H1 (cell line): ENCODE results near the gene LITAF. TPM values are rescaled to one million over a fixed set of nuclear protein-coding genes. Genes with fewer than 3 reads are reported as not detected.

Source experiments
- CTCF ChIA-PET: fragments of 300-600 bp; sonication (Branson Sonifier 250); formaldehyde crosslinking; loops from one replicate; lab custom pipeline; 2021; ENCODE audit not compliant: partially characterized antibody; lab: Charles Lee
- POLR2A ChIA-PET: fragments of 300-600 bp; sonication (Branson Sonifier 250); formaldehyde crosslinking; loops from one replicate; lab custom pipeline; 2021; ENCODE audit warnings: inconsistent platforms; ENCODE audit not compliant: partially characterized antibody; lab: Charles Lee
- DNase-seq, 2 experiments: peaks; one replicate each; pipeline versions ENCODE4 v3.0.0 to v3.0.0-alpha.2; 2010 to 2022; ENCODE audit warnings: low spot score in 2 of 2, low read depth in 1 of 2, mixed read lengths in 1 of 2
- FAIRE-seq: peaks from 2 replicates; lab custom pipeline; 2011; peaks lifted over from hg19 to GRCh38; lab: Jason Lieb, UNC
- H2AFZ ChIP-seq: 2 replicates; pipeline ENCODE4 v1.8.1; 2012; ENCODE audit warnings: low read length, inconsistent platforms
- H2AK5ac ChIP-seq: 2 replicates; pipeline ENCODE4 v1.6.1; 2013; ENCODE audit warnings: low read depth, low read length
- H2BK120ac ChIP-seq: replicated peaks from 2 replicates; pipeline ENCODE3; 2013; ENCODE audit warnings: low read depth, low read length, inconsistent platforms
- H2BK12ac ChIP-seq: 2 replicates; pipeline ENCODE4 v1.6.1; 2013; ENCODE audit warnings: low read depth, low read length
- H2BK15ac ChIP-seq: 2 replicates; pipeline ENCODE4 v1.6.1; 2013; ENCODE audit warnings: low read length
- H2BK20ac ChIP-seq: 2 replicates; pipeline ENCODE4 v1.6.1; 2013; ENCODE audit warnings: low read length
- H2BK5ac ChIP-seq: 2 replicates; pipeline ENCODE4 v1.6.1; 2013; ENCODE audit warnings: low read depth, low read length
- H3K14ac ChIP-seq: 2 replicates; pipeline ENCODE4 v1.6.1; 2013; ENCODE audit warnings: inconsistent platforms; ENCODE audit not compliant: insufficient read length
- H3K18ac ChIP-seq: 2 replicates; pipeline ENCODE4 v1.6.1; 2013; ENCODE audit warnings: low read length; ENCODE audit errors: extremely low read depth
- H3K23ac ChIP-seq: 2 replicates; pipeline ENCODE4 v1.6.1; 2013; ENCODE audit warnings: inconsistent platforms; ENCODE audit not compliant: insufficient read length
- H3K23me2 ChIP-seq: 2 replicates; pipeline ENCODE4 v1.6.1; 2013; ENCODE audit warnings: low read depth, low read length
- H3K27ac ChIP-seq: 2 replicates; pipeline ENCODE4 v1.6.1; 2011; ENCODE audit warnings: low read depth, low read length, inconsistent platforms
- H3K27me3 ChIP-seq, 4 experiments: replicated peaks in 1 of 4; 1 replicate in 1 of 4; 2 replicates in 3 of 4; pipeline versions ENCODE4 v1.6.1 to v1.8.1; 2011 to 2013; ENCODE audit warnings: low read length in 3 of 4, mild to moderate bottlenecking in 3 of 4, inconsistent platforms in 2 of 4, mixed read lengths in 2 of 4, moderate library complexity in 1 of 4; ENCODE audit not compliant: control insufficient read depth in 3 of 4, insufficient read depth in 3 of 4; ENCODE audit errors: extremely low read depth in 1 of 4
- H3K36me3 ChIP-seq, 4 experiments: 2 replicates each; pipeline versions ENCODE4 v1.6.1 to v1.8.1; 2011 to 2013; ENCODE audit warnings: mild to moderate bottlenecking in 4 of 4, low read length in 3 of 4, moderate library complexity in 2 of 4, control low read depth in 1 of 4, inconsistent platforms in 1 of 4; ENCODE audit not compliant: insufficient read depth in 4 of 4, control insufficient read depth in 2 of 4
- H3K4ac ChIP-seq: replicated peaks from 2 replicates; pipeline ENCODE3; 2013; ENCODE audit warnings: low read length, low read depth, mixed read lengths, inconsistent platforms; ENCODE audit not compliant: insufficient read length
- H3K4me1 ChIP-seq, 4 experiments: replicated peaks in 1 of 4; 1 replicate in 1 of 4; 2 replicates in 3 of 4; pipeline versions ENCODE4 v1.6.1 to v1.8.1; 2011 to 2013; ENCODE audit warnings: low read length in 3 of 4, inconsistent platforms in 2 of 4, mixed read lengths in 1 of 4; ENCODE audit not compliant: insufficient read depth in 4 of 4, control insufficient read depth in 3 of 4
- H3K4me2 ChIP-seq, 2 experiments: 2 replicates each; pipeline versions ENCODE4 v1.6.1 to v1.8.1; 2011 to 2013; ENCODE audit warnings: low read depth in 2 of 2, low read length in 2 of 2, control low read depth in 1 of 2, inconsistent platforms in 1 of 2, mild to moderate bottlenecking in 1 of 2; ENCODE audit not compliant: insufficient read depth in 1 of 2
- H3K4me3 ChIP-seq, 4 experiments: fragments of 200-600, 300-600 bp in 1 of 4; sonication (generic), shearing (Covaris generic), sonication (Bioruptor Twin) in 1 of 4; 2 replicates each; pipeline versions ENCODE4 v1.5.1 to v1.8.1; 2011 to 2016; ENCODE audit warnings: low read length in 4 of 4, low read depth in 3 of 4, control low read depth in 2 of 4, inconsistent platforms in 2 of 4, mild to moderate bottlenecking in 2 of 4, mixed read lengths in 1 of 4, moderate library complexity in 1 of 4; ENCODE audit not compliant: insufficient read depth in 2 of 4; ENCODE audit errors: extremely low read depth in 1 of 4
- H3K56ac ChIP-seq: replicated peaks from 2 replicates; pipeline ENCODE3; 2013; ENCODE audit warnings: low read depth, mild to moderate bottlenecking, mixed read lengths, low read length, inconsistent platforms; ENCODE audit not compliant: insufficient read length
- H3K79me1 ChIP-seq: 2 replicates; pipeline ENCODE4 v1.6.1; 2013; ENCODE audit warnings: low read depth, low read length, control low read depth
- H3K79me2 ChIP-seq, 2 experiments: 2 replicates each; pipeline versions ENCODE4 v1.6.1 to v1.8.1; 2012 to 2013; ENCODE audit warnings: low read length in 2 of 2, mild to moderate bottlenecking in 2 of 2, inconsistent platforms in 1 of 2; ENCODE audit not compliant: insufficient read depth in 2 of 2, control insufficient read depth in 1 of 2
- H3K9ac ChIP-seq, 4 experiments: replicated peaks in 1 of 4; 1 replicate in 1 of 4; 2 replicates in 3 of 4; pipeline versions ENCODE4 v1.6.1 to v1.8.1; 2011 to 2013; ENCODE audit warnings: low read depth in 3 of 4, low read length in 3 of 4, control low read depth in 2 of 4, mild to moderate bottlenecking in 2 of 4, moderate library complexity in 2 of 4, inconsistent platforms in 1 of 4; ENCODE audit errors: extremely low read depth in 1 of 4
- H3K9me3 ChIP-seq, 2 experiments: 2 replicates each; pipeline versions ENCODE4 v1.6.1 to v1.8.1; 2012 to 2013; ENCODE audit warnings: mild to moderate bottlenecking in 2 of 2, moderate library complexity in 2 of 2, control low read depth in 1 of 2, inconsistent platforms in 1 of 2, low read depth in 1 of 2, low read length in 1 of 2, mixed read lengths in 1 of 2; ENCODE audit not compliant: insufficient read depth in 2 of 2
- H4K20me1 ChIP-seq, 2 experiments: replicated peaks in 1 of 2; 2 replicates each; pipeline versions ENCODE3 to v1.8.1; 2011 to 2013; ENCODE audit warnings: inconsistent platforms in 2 of 2, low read length in 2 of 2, mild to moderate bottlenecking in 1 of 2; ENCODE audit not compliant: insufficient read depth in 2 of 2, control insufficient read depth in 1 of 2
- H4K5ac ChIP-seq: 2 replicates; pipeline ENCODE4 v1.6.1; 2013; ENCODE audit warnings: low read length, low read depth, mixed read lengths, inconsistent platforms; ENCODE audit not compliant: insufficient read length
- H4K8ac ChIP-seq: 2 replicates; pipeline ENCODE4 v1.8.0; 2013; ENCODE audit warnings: mild to moderate bottlenecking, moderate library complexity, low read length, inconsistent platforms; ENCODE audit not compliant: insufficient read depth; ENCODE audit errors: extremely low read depth
- H4K91ac ChIP-seq: replicated peaks from 2 replicates; pipeline ENCODE3; 2013; ENCODE audit warnings: low read length, mixed read lengths, inconsistent platforms; ENCODE audit not compliant: insufficient read length
- SUZ12 ChIP-seq: fragments of 200-600 bp; sonication (generic); IDR thresholded peaks from 2 replicates; pipeline ENCODE4 v1.6.1; 2012; ENCODE audit warnings: mild to moderate bottlenecking, inconsistent platforms, low read length, moderate library complexity, mixed read lengths
- YY1 ChIP-seq: IDR thresholded peaks from 2 replicates; pipeline ENCODE4 v1.6.1; 2011; ENCODE audit warnings: low read depth, mild to moderate bottlenecking, low read length
- WGBS, 2 experiments: shearing (Covaris generic) in 1 of 2; methylation state at CpG; one replicate each; pipeline versions ENCODE4 v1.1.6 to v1.1.7; 2013 to 2015; ENCODE audit warnings: low lambda C conversion rate in 2 of 2, mixed read lengths in 2 of 2, inconsistent platforms in 1 of 2, low coverage in 1 of 2, missing lambda C conversion rate in 1 of 2; ENCODE audit not compliant: insufficient replicate concordance in 2 of 2, insufficient coverage in 1 of 2, insufficient read length in 1 of 2; ENCODE audit errors: extremely low coverage in 1 of 2, missing lambda C conversion rate in 1 of 2; 5-methylcytosine and 5-hydroxymethylcytosine counted together
- polyA plus RNA-seq, 7 experiments: library from polyadenylated mRNA; depleted of rRNA in 3 of 7; stranded (reverse) in 5 of 7; unstranded in 2 of 7; fragments of >200 nt in 5 of 7; fragments of 200-250 nt in 2 of 7; gene quantifications; 1 replicate in 5 of 7; 2 replicates in 1 of 7; 4 replicates in 1 of 7; pipeline versions ENCODE4 v1.2.1 to v1.2.3, GENCODE V29; 2011 to 2013; ENCODE audit warnings: missing spikeins in 2 of 7, mixed read lengths in 2 of 7
- total RNA-seq: library from RNA; stranded (reverse); fragmentation: NEBNext Ultra II Directional; extraction: Animal tissue kit (Norgen Biotek cat#: 25700); gene quantifications from 2 replicates; pipeline ENCODE4 v1.2.1, GENCODE V29; 2021

Gene LITAF
- total and polyA plus RNA-seq, 2 of the 8 experiments (the other 6 are each of a cell fraction or from before 2014, with no cell fraction given), result 165 to 205 TPM

- Histone ChIP-seq H3K18ac (peak overlapping the region; percentile 71), H3K4ac (no peak overlapping the region), H3K4me2 (no peak overlapping the region), H2AFZ (no peak overlapping the region), H4K91ac (no peak overlapping the region), H3K14ac (no peak overlapping the region), H3K79me1 (peaks cover 10% of the 10 kb centered on the region), H2BK20ac (0 out of 2 replicates have a peak overlapping the region, but pooled peaks have one; percentile 13), H2AK5ac (peak overlapping the region; percentile 65), H3K4me3 (no peak overlapping the region), H2BK15ac (0 out of 2 replicates have a peak overlapping the region, but pooled peaks have one; percentile 18), H3K56ac (no peak overlapping the region), H3K23ac (no peak overlapping the region), H3K4me1 (peaks cover 3 to 14% (median 6%) of the 10 kb centered on the region in 4 experiments), H4K20me1 (peaks cover 1 to 3% of the 10 kb centered on the region in 2 experiments), H3K9ac (peak overlapping the region in 3 of 4 experiments; percentile 10 to 29 (median 25); a peak in 4 of 7 replicates), H3K27me3 (no peaks in the 10 kb centered on the region), H3K23me2 (no peaks in the 10 kb centered on the region), H3K79me2 (peaks cover 4 to 74% of the 10 kb centered on the region in 2 experiments; a peak in 3 of 4 replicates), H3K27ac (peak overlapping the region; percentile 27; the same call in 1 of the 2 replicates), H2BK120ac (no peak overlapping the region), H4K8ac (no peak overlapping the region), H2BK12ac (peak overlapping the region; percentile 75; the same call in 1 of the 2 replicates), H3K9me3 (peaks cover 0 to 3% of the 10 kb centered on the region in 2 experiments; a peak in 3 of 4 replicates), H4K5ac (no peak overlapping the region), H2BK5ac (peak overlapping the region; percentile 68; the same call in 1 of the 2 replicates), H3K36me3 (peaks cover 0 to 10% (median 5%) of the 10 kb centered on the region in 4 experiments; a peak in 6 of 8 replicates)
- ChIA-PET POLR2A (interaction anchor here (1.3 to 1.6 kb wide), 2 partner anchors 8 to 11 kb away, joined by 3 to 4 read pairs; no protein-coding TSS in a partner anchor), CTCF (interaction anchor here (0.9 to 1.3 kb wide), 3 partner anchors 9 to 174 kb away, joined by 4 read pairs; no protein-coding TSS in a partner anchor)
- TF ChIP-seq SUZ12, result no peak
- 0 out of 2 replicates have a peak, but pooled peaks have one; percentile 31 for TF ChIP-seq YY1
- FAIRE-seq (no peak), DNase-seq (peak in 1 of 2 experiments; percentile 56)
- 80% methylated on average over 21 of the region's 21 CpGs; no CpG with 5 or more reads in 1 of the 2 experiments for WGBS, 2 experiments
These were observed 25.8 kb downstream of the LITAF start for GRCh38 chr16:11560701-11561453.
